HepG2 (cell line): ENCODE measurements around the gene RUVBL1. TPM values are rescaled to one million over a fixed set of nuclear protein-coding genes. Genes with fewer than 3 reads are reported as not detected.

ENCODE experiments used
- EEA1 ChIP-seq: sonication (generic); formaldehyde crosslinking; IDR thresholded peaks from 2 replicates; pipeline ENCODE4 v1.5.1; 2020; ENCODE audit warnings: mild to moderate bottlenecking, missing genetic modification reagents, borderline replicate concordance
- FOXA1 ChIP-seq, 2 experiments: fragments of 450-650 bp in 1 of 2; sonication (generic) in 1 of 2; formaldehyde crosslinking in 1 of 2; IDR thresholded peaks; 2 replicates each; pipeline versions ENCODE4 v1.4.0 to v1.6.1; 2016 to 2020; ENCODE audit warnings: missing genetic modification reagents in 1 of 2
- GATAD1 ChIP-seq: IDR thresholded peaks from 2 replicates; pipeline ENCODE4 v1.6.1; 2016; ENCODE audit warnings: missing genetic modification reagents, missing compliant biosample characterization
- HDAC6 ChIP-seq: fragments of 200-600 bp; sonication (generic); IDR thresholded peaks from 2 replicates; pipeline ENCODE4 v1.7.0; 2017; ENCODE audit warnings: mild to moderate bottlenecking, antibody characterized with exemption, low read length, low read depth
- HHEX ChIP-seq: IDR thresholded peaks from 2 replicates; pipeline ENCODE4 v1.6.1; 2016; ENCODE audit warnings: control low read depth
- MYNN ChIP-seq: sonication (generic); formaldehyde crosslinking; IDR thresholded peaks from 2 replicates; pipeline ENCODE4 v1.4.0; 2020; ENCODE audit warnings: mild to moderate bottlenecking, low read depth, missing genetic modification reagents
- NKX3-1 ChIP-seq: sonication (generic); formaldehyde crosslinking; IDR thresholded peaks from 2 replicates; pipeline ENCODE4 v1.5.0; 2020; ENCODE audit warnings: missing genetic modification reagents
- RBM39 ChIP-seq: fragments of 200-400 bp; formaldehyde crosslinking; IDR thresholded peaks from one replicate; pipeline ENCODE4 v1.6.1; 2018; ENCODE audit warnings: antibody characterized with exemption, mild to moderate bottlenecking, low read depth, low read length; ENCODE audit not compliant: poor library complexity, severe bottlenecking
- REPIN1 ChIP-seq: sonication (generic); formaldehyde crosslinking; IDR thresholded peaks from 2 replicates; pipeline ENCODE4 v1.8.0; 2022; ENCODE audit warnings: missing genetic modification reagents, low read depth, mild to moderate bottlenecking, borderline replicate concordance
- RORA ChIP-seq: sonication (generic); formaldehyde crosslinking; IDR thresholded peaks from 2 replicates; pipeline ENCODE4 v1.5.0; 2020; ENCODE audit warnings: mild to moderate bottlenecking, missing genetic modification reagents, moderate library complexity
- SIN3A ChIP-seq: IDR thresholded peaks from 2 replicates; pipeline ENCODE4 v1.6.1; 2011; ENCODE audit warnings: low read depth, mild to moderate bottlenecking, control low read depth, low read length, borderline replicate concordance
- SMARCC2 ChIP-seq: fragments of 450-650 bp; IDR thresholded peaks from 2 replicates; pipeline ENCODE4 v1.6.1; 2017; ENCODE audit warnings: antibody characterized with exemption, mild to moderate bottlenecking
- SOX5 ChIP-seq: IDR thresholded peaks from 2 replicates; pipeline ENCODE4 v1.6.1; 2016; ENCODE audit warnings: borderline replicate concordance
- TBL1XR1 ChIP-seq: fragments of 150-350 bp; IDR thresholded peaks from 2 replicates; pipeline ENCODE4 v1.6.1; 2014; ENCODE audit warnings: borderline replicate concordance, low read length; ENCODE audit not compliant: partially characterized antibody
- TIGD3 ChIP-seq: sonication (generic); formaldehyde crosslinking; IDR thresholded peaks from 2 replicates; pipeline ENCODE4 v1.5.1; 2020; ENCODE audit warnings: mild to moderate bottlenecking, missing genetic modification reagents, borderline replicate concordance
- TOPORS ChIP-seq: sonication (generic); formaldehyde crosslinking; IDR thresholded peaks from 2 replicates; pipeline ENCODE4 v1.8.0; 2023; ENCODE audit warnings: mild to moderate bottlenecking, missing genetic modification reagents
- ZBTB7A ChIP-seq: sonication (generic); formaldehyde crosslinking; IDR thresholded peaks from 2 replicates; pipeline ENCODE4 v1.8.0; 2022; ENCODE audit warnings: mild to moderate bottlenecking, missing genetic modification reagents
- ZMYM2 ChIP-seq: sonication (generic); formaldehyde crosslinking; IDR thresholded peaks from 2 replicates; pipeline ENCODE4 v1.8.0; 2022; ENCODE audit warnings: mild to moderate bottlenecking, missing genetic modification reagents
- ZNF205 ChIP-seq: IDR thresholded peaks from 2 replicates; pipeline ENCODE4 v1.6.1; 2018; ENCODE audit warnings: missing biosample characterization, missing genetic modification reagents
- ZNF33A ChIP-seq: sonication (generic); formaldehyde crosslinking; IDR thresholded peaks from 2 replicates; pipeline ENCODE4 v1.5.1; 2020; ENCODE audit warnings: missing genetic modification reagents, mild to moderate bottlenecking, moderate library complexity, borderline replicate concordance
- ZNF33B ChIP-seq: sonication (generic); formaldehyde crosslinking; IDR thresholded peaks from 2 replicates; pipeline ENCODE4 v1.5.1; 2020; ENCODE audit warnings: mild to moderate bottlenecking, missing genetic modification reagents
- ZNF550 ChIP-seq: sonication (generic); formaldehyde crosslinking; IDR thresholded peaks from 2 replicates; pipeline ENCODE4 v1.4.0; 2020; ENCODE audit warnings: mild to moderate bottlenecking, missing genetic modification reagents, borderline replicate concordance
- ZNF674 ChIP-seq: sonication (generic); formaldehyde crosslinking; IDR thresholded peaks from 2 replicates; pipeline ENCODE4 v1.5.0; 2020; ENCODE audit warnings: low read depth, mild to moderate bottlenecking, missing genetic modification reagents
- ZNF687 ChIP-seq: sonication (generic); formaldehyde crosslinking; IDR thresholded peaks from 2 replicates; pipeline ENCODE4 v1.5.1; 2020; ENCODE audit warnings: mild to moderate bottlenecking, missing genetic modification reagents, moderate library complexity
- ZNF775 ChIP-seq: sonication (generic); formaldehyde crosslinking; IDR thresholded peaks from 2 replicates; pipeline ENCODE4 v1.4.0; 2020; ENCODE audit warnings: missing genetic modification reagents, mild to moderate bottlenecking, moderate library complexity, borderline replicate concordance
- polyA plus RNA-seq, 8 experiments: library from polyadenylated mRNA; depleted of rRNA in 3 of 8; stranded (reverse) in 7 of 8; unstranded in 1 of 8; fragments of >200 nt; fragmentation: Illumina TruSeq in 4 of 8; extraction: Trizol in 4 of 8; gene quantifications; 2 replicates each; pipeline versions ENCODE4 v1.2.1 to v1.2.3, GENCODE V29; 2011 to 2016; ENCODE audit warnings: low read depth in 4 of 8, missing spikeins in 1 of 8, mixed read lengths in 1 of 8; ENCODE audit not compliant: insufficient read depth in 1 of 8
- total RNA-seq, 5 experiments: library from RNA; depleted of rRNA; stranded (reverse); fragments of >200 nt; fragmentation: Illumina TruSeq; extraction: Trizol; gene quantifications; 2 replicates each; pipeline ENCODE4 v1.2.3, GENCODE V29; 2016; ENCODE audit warnings: low read depth in 1 of 5

Gene RUVBL1
- total and polyA plus RNA-seq, 2 of the 13 experiments (the other 11 are each of a cell fraction or from before 2014, with no cell fraction given) = 32.7 to 86.3 TPM

DNA sequence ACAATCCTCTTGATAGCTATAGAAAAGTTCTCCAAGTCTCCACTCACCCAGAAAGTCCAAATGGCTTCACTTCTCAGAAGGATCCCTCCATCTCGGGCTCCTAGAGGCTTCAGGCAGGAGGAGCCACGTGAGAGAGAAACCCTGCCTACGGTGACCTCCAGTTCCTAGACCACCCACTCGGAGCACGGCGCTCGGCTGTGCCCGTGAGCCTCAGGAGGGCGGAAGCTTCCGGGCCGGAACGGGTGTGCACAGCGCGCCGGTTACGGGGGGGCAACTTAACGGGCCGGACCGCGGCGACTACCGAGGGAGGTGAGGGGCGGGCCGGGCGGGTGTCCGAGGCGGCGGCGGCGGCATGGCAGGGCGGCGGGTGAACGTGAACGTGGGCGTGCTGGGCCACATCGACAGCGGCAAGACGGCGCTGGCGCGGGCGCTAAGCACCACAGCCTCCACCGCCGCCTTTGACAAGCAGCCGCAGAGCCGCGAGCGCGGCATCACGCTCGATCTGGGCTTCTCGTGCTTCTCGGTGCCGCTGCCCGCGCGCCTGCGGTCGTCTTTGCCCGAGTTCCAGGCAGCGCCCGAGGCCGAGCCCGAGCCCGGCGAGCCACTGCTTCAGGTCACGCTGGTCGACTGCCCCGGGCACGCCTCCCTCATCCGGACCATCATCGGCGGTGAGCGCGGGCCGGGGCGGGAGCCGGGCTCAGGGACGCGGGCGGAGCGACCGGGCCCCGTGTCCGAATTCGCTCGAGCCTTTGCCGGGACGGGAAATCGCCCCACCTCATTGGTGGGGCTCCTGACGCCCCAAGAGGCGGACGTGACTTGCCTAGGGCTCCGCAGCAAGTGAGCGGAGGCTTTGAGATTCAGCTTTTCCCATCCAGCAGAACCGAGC is 29.8 kb upstream of the RUVBL1 start, which contains the start of gene EEFSEC (continued):
- TF ChIP-seq TOPORS (CRISPR knock-in tag) (peak; percentile 88), SMARCC2 (no peak), ZBTB7A (peak; percentile 86; the same call in 1 of the 2 replicates), EEA1 (CRISPR knock-in tag) (peak; percentile 86; the same call in 1 of the 2 replicates), NKX3-1 (CRISPR knock-in tag) (no peak; the same call in 1 of the 2 replicates), HDAC6 (no peak), FOXA1 (IDR thresholded peaks at IDR 0.05) (no peak), FOXA1 (CRISPR knock-in tag; IDR thresholded peaks at IDR 0.05) (peak; percentile 45), HHEX (no peak), ZNF33B (CRISPR knock-in tag) (no peak; the same call in 1 of the 2 replicates), RORA (CRISPR knock-in tag) (no peak), ZNF205 (CRISPR knock-in tag) (peak; percentile 92), TBL1XR1 (no peak), SOX5 (CRISPR knock-in tag) (peak; percentile 48; the same call in 1 of the 2 replicates), ZNF674 (CRISPR knock-in tag) (no peak), REPIN1 (CRISPR knock-in tag) (peak; percentile 94), MYNN (0 out of 2 replicates have a peak, but pooled peaks have one; percentile 83), GATAD1 (peak; percentile 97), SIN3A (peak; percentile 47; the same call in 1 of the 2 replicates), ZMYM2 (CRISPR knock-in tag) (peak; percentile 54; the same call in 1 of the 2 replicates), RBM39 (no peak), TIGD3 (CRISPR knock-in tag) (no peak), ZNF550 (CRISPR knock-in tag) (no peak), ZNF775 (no peak), ZNF33A (CRISPR knock-in tag) (no peak), ZNF687 (peak; percentile 98)
